Skin epidermis (tissue), 12 donors: ENCODE measurements around the gene HMG20A.

ENCODE experiments used
- H3K27ac ChIP-seq, 21 experiments: fragments of 200-600 bp; sonication (generic) in 11 of 21; one replicate each; pipeline ENCODE4 v1.5.0; 2020; ENCODE audit warnings: mild to moderate bottlenecking in 3 of 21, inconsistent platforms in 2 of 21, moderate library complexity in 2 of 21
- H3K4me3 ChIP-seq, 7 experiments: fragments of 200-600 bp; sonication (generic) in 2 of 7; one replicate each; pipeline ENCODE4 v1.5.0; 2020; ENCODE audit warnings: inconsistent platforms in 2 of 7, mild to moderate bottlenecking in 2 of 7, moderate library complexity in 1 of 7

HMG20A gene

DNA sequence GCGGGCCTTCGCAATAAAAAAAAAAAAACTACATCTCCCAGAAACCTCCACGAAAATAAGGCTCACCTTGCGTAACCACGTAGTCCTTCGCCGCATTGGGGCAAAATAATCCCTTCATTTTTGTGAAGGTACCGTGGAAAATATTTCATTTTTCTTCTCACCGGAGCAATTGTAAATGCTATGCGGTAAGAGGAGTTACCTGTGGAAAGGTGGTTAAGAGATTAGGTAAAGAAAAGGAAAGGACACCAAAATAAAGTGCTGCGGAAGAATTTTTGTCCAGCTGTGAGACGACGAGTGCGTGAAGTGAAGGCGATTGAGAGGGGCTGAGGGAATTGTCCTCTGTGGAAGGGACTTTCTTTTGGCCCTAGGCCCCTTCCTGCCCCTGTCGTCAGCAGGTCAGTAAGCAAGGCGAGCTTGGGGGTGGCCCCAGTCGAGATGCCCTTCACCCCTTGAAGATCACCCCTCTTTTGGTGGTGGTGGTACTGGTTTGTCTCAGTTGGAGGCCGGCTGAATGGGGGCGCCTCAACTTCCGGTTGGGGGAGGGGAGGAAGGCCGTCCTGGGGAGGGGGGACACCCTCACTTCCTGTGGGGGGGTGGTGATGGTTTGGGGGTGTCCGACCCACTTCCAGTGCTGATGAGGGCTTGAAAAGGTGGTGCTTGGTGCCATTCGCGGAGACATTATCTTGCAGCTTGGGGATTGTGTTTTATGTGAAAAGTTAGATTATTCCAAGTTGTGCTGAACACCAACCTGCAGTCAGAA lies at the start of gene HMG20A:
HMG20A (plus strand) TSS at position 279 of the 760 bp plus-strand sequence. CDS start 37,520 bp downstream, outside the sequence.
- Histone ChIP-seq H3K27ac (peak within 1 kb of the TSS; percentile 68 to 97 (median 94)), H3K4me3 (peak within 1 kb of the TSS; percentile 66 to 94 (median 89))

- Histone ChIP-seq H3K27ac (no peak overlapping the region), H3K4me3 (no peak overlapping the region)
Measured at GRCh38 chr15:77371850-77372563, 48.7 kb upstream of the HMG20A start.

DNA sequence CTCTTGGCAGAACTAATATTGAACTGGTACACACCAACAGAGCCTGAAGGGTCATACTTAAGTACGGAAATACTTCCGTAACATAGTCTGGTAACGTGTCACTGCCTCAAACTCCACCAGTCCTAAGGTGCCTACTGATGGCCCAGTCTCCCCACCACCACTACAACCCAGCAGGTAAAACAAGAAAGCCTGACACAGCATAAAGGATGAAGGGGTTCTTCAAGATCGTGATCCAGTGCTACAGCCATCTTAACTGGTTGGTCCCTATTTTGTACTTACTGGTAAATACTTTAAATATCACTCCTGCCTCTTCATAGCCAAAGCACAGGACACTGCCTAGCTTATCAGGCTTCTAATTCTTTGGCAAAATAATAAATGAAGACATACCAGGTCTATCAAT lies 47.2 kb upstream of the HMG20A start:
- Histone ChIP-seq H3K27ac (no peak overlapping the region), H3K4me3 (no peak overlapping the region)

- Histone ChIP-seq H3K4me3 (no peak overlapping the region), H3K27ac (no peak overlapping the region)
Measured at GRCh38 chr15:77375133-77375532, 45.6 kb upstream of the HMG20A start.

DNA sequence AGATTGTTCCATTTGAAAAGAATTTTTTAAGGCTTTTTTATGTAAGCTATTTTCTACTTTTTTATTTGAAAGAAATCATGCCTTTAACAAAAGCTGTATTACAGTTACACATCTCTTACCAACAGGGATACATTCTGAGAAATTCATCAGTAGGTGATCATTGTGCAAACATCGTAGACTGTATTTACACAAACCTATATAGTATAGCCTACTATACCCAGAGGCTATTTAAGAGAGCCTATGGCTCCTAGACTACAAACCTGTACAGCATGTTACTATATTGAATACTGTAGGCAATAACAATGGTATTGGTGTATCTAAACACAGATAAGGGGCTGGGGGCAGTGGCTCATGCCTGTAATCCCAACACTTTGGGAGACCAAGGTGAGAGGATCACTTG lies 43.9 kb upstream of the HMG20A start:
- Histone ChIP-seq H3K27ac (no peak overlapping the region), H3K4me3 (no peak overlapping the region)

GRCh38 chr15:77380033-77380432 lies 40.7 kb upstream of the HMG20A start:
- Histone ChIP-seq H3K4me3 (no peak overlapping the region), H3K27ac (no peak overlapping the region)

DNA sequence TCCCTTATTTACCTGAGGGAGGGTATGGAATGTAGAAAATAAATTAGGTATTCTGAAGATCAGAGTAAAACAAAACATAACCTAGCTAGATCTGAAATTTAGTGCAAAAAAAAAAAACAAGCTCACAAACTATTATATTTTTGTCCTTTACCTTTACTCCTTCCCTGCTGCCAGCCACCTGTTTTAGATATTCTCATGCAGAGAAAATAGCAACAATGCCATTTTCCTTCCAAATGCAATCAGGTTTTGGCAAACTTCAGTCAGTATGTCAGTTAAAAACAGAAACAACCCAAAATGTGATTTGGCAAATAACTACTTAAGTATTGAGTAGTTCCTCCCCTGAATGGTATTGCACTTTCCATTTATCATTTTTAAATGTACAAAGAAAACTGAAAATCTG lies 36.6 kb upstream of the HMG20A start:
- Histone ChIP-seq H3K27ac (no peak overlapping the region), H3K4me3 (no peak overlapping the region)

DNA sequence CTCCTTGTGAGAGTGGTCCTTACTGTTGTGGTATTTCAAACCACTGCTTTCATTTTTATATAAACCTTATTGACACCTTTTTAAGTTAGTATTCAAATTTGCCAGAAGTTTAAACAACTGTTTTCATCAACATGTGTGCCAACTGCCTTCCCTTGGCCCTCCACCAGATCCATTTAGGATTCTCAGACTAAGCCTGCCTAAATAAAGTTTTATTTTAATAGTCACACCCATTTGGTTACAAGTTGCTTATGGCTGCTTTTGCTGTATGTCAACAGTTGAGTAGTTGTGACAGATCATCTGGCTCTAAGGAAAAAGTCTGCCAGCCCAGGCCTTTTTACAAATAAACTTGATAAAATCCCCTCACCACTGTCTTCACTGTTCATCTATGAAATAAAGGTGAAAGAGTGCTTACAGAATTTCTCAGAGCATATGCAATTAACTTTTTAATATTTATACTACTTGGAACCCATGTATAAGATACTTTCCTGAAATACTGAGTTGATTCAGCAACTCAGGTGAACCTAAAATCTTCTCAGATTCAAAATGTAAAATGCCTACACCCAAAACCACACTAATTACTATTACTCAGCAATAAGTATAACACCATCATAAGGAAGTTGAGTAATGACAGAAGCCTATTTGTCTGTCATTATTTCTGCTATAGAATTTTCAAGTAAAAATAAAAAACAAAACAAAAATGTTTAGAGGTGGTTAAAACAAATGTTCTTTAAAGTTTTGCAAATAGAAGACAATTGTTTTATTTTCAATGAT lies 35.9 kb upstream of the HMG20A start:
- H3K27ac ChIP-seq, result no peak overlapping the region
- no peak overlapping the region for H3K4me3 ChIP-seq

DNA sequence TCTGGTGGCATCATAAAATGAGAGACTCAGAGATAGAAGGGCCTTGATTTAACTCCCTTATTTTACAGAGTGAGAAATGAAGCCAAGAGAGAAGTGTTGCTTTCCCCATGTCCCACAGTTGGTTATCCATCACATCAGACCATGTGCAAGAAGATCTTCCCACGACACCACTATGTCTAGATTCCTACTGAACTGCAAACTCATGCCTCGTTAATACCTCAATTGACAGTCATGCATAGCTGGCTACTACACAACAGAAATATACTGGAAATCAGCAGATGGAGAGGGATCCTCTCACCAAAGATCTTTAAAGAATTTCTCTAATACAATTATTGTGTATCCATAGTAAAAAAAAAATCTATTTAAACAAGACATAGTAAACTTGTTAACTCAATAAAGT lies 34.1 kb upstream of the HMG20A start:
- Histone ChIP-seq H3K4me3 (no peak overlapping the region), H3K27ac (no peak overlapping the region)

- Histone ChIP-seq H3K4me3 (no peak overlapping the region), H3K27ac (no peak overlapping the region)
Measured at GRCh38 chr15:77387365-77388105, 33.2 kb upstream of the HMG20A start.

DNA sequence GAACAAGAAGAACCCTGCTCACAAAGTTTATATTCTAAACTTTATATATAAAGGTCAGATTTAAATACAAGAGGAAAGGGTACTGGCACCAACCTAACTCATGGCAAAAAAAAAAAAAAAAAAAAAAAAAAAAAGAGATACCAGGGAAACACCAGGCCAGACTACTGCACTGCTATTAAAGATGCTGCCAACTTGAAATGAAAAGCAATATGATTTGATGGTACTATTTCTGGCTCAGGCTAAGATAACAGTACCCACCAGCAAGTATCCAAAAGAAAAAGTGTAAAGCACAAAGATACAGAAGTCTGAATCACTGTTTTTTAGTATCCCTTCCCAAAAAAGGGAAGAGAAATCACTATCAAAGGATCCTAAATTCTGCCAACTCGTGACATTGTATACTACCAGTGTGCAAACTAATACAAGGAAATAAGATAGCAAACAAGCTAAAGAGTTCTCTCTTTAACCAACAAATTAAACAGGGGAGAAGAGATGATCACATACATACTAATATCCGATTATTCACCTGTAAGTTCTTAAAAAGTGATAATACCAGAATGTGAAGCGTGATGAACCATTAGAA lies 29.2 kb upstream of the HMG20A start:
- Histone ChIP-seq H3K4me3 (no peak overlapping the region), H3K27ac (no peak overlapping the region)

DNA sequence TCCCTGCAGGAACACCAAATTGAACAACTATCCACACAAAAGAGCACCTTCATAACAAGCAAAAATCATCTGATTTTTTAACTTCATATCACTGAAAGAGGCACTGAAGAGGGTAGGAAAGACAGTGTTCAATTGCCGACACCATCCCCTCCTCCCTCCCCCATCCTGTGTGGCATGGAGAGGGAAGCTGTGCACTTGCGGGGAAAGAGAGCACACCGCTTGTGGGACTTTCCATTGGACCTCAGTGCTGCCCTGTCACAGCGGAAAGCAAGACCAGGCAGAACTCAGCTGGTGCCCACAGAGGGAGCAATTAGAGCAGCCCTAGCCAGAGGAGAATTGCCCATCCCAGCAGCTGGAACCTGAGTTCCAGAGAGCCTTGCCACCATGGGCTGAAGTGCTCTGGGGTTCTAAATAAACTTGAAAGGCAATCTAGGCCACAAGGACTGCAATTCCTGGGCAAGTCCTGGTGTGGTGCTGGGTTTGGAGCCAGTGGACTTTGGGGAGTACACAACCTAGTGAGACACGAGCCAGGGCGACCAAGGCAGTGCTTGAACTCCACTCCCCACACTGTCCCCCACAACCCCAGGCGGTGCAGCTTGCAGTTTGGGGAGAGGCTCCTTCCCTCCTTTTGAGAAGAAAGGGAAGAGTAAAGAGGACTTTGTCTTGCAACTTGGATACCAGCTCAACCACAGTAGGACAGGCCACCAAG lies 27.8 kb upstream of the HMG20A start:
- Histone ChIP-seq H3K4me3 (no peak overlapping the region), H3K27ac (no peak overlapping the region)

GRCh38 chr15:77393471-77393840 lies 27.2 kb upstream of the HMG20A start:
- H3K27ac ChIP-seq, result no peak overlapping the region
- H3K4me3 ChIP-seq, result no peak overlapping the region

- Histone ChIP-seq H3K4me3 (no peak overlapping the region), H3K27ac (no peak overlapping the region)
Measured at GRCh38 chr15:77395013-77395774, 25.5 kb upstream of the HMG20A start.

GRCh38 chr15:77396692-77397091 lies 24.0 kb upstream of the HMG20A start:
- no peak overlapping the region for H3K27ac ChIP-seq

GRCh38 chr15:77398927-77399326 lies 21.8 kb upstream of the HMG20A start:
- H3K27ac ChIP-seq, result no peak overlapping the region

More at GRCh38 chr15:77396692-77397091, 24.0 kb upstream of the HMG20A start:
- H3K4me3 ChIP-seq, result no peak overlapping the region

DNA sequence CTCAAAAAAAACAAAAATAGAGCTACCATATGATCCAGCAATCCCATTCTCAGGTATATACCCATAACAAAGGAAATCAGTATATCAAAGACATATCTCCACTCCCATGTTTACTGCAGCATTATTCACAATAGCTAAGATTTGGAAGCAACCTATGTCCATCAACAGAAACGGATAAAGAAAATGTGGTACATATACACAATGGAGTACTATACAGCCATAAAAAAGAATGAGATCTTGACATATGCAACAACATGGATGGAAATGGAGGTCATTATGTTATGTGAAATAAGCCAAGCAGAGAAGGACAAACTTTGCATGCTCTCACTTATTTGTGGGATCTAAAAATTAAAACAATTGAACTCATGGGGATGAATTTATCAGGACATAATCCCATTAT lies 20.4 kb upstream of the HMG20A start:
- Histone ChIP-seq H3K27ac (no peak overlapping the region), H3K4me3 (no peak overlapping the region)

More at GRCh38 chr15:77398927-77399326, 21.8 kb upstream of the HMG20A start:
- H3K4me3 ChIP-seq, result no peak overlapping the region

GRCh38 chr15:77402740-77403379 lies 17.8 kb upstream of the HMG20A start:
- H3K4me3 ChIP-seq, result no peak overlapping the region
- H3K27ac ChIP-seq, result no peak overlapping the region
